GM23338 (cell line): ENCODE results near the gene TSHZ2. TPM values are rescaled to one million over a fixed set of nuclear protein-coding genes. Genes with fewer than 3 reads are reported as not detected.

ENCODE experiments used
- ATAC-seq: fragments of 200-7000 bp; cut with Tn5 transposase; 3 replicates; pipeline ENCODE4 v1.9.1; 2020
- DNase-seq: peaks from one replicate; pipeline ENCODE4 v3.0.0-alpha.2; 2015; ENCODE audit warnings: low spot score
- H2AFZ ChIP-seq: fragments of 200-600 bp; sonication (generic); 2 replicates; pipeline ENCODE4 v1.8.0; 2016; ENCODE audit warnings: antibody characterized with exemption, mild to moderate bottlenecking, moderate library complexity
- H3F3A ChIP-seq: fragments of 200-600 bp; sonication (generic); replicated peaks from 2 replicates; pipeline ENCODE4 v1.8.0; 2017; ENCODE audit warnings: antibody characterized with exemption, mixed run types, low read depth
- H3K27ac ChIP-seq: fragments of 200-600 bp; sonication (generic); 2 replicates; pipeline ENCODE4 v1.6.1; 2016; ENCODE audit warnings: low read depth
- H3K27me3 ChIP-seq: fragments of 200-600 bp; sonication (generic); 2 replicates; pipeline ENCODE4 v1.8.0; 2016; ENCODE audit warnings: mild to moderate bottlenecking, mixed run types, moderate library complexity; ENCODE audit not compliant: insufficient read depth
- H3K36me3 ChIP-seq: fragments of 200-600 bp; sonication (generic); 2 replicates; pipeline ENCODE4 v1.8.0; 2016; ENCODE audit warnings: mild to moderate bottlenecking; ENCODE audit not compliant: insufficient read depth
- H3K4me1 ChIP-seq: fragments of 200-600 bp; sonication (generic); 2 replicates; pipeline ENCODE4 v1.8.0; 2016; ENCODE audit warnings: mild to moderate bottlenecking, moderate library complexity; ENCODE audit not compliant: insufficient read depth
- H3K4me2 ChIP-seq: fragments of 200-600 bp; sonication (generic); 2 replicates; pipeline ENCODE4 v1.7.1; 2017; ENCODE audit warnings: mixed run types
- H3K4me3 ChIP-seq: fragments of 200-600 bp; sonication (generic); 2 replicates; pipeline ENCODE4 v1.6.1; 2016; ENCODE audit warnings: mixed run types
- H3K79me2 ChIP-seq: fragments of 200-600 bp; sonication (generic); replicated peaks from 2 replicates; pipeline ENCODE4 v1.8.0; 2017; ENCODE audit warnings: mild to moderate bottlenecking; ENCODE audit not compliant: insufficient read depth
- H3K9me2 ChIP-seq: fragments of 200-600 bp; sonication (generic); 2 replicates; pipeline ENCODE4 v1.8.0; 2017; ENCODE audit not compliant: insufficient read depth
- H4K20me1 ChIP-seq: fragments of 200-600 bp; sonication (generic); replicated peaks from 2 replicates; pipeline ENCODE4 v1.8.0; 2017; ENCODE audit warnings: mild to moderate bottlenecking; ENCODE audit not compliant: insufficient read depth
- H3K27ac Mint-ChIP-seq: 2 replicates; pipeline ENCODE4 v1.8.0; 2020; ENCODE audit warnings: inconsistent platforms, mild to moderate bottlenecking, moderate library complexity, mixed read lengths
- H3K27me3 Mint-ChIP-seq: 3 replicates; pipeline ENCODE4 v1.8.0; 2022; ENCODE audit warnings: low read depth, mild to moderate bottlenecking, moderate library complexity, mixed read lengths, inconsistent platforms; ENCODE audit not compliant: insufficient read depth, poor library complexity
- H3K36me3 Mint-ChIP-seq: 3 replicates; pipeline ENCODE4 v1.8.0; 2021; ENCODE audit warnings: low read depth, mild to moderate bottlenecking, inconsistent platforms, moderate library complexity, mixed read lengths
- H3K4me1 Mint-ChIP-seq: 3 replicates; pipeline ENCODE4 v1.8.0; 2020; ENCODE audit warnings: mild to moderate bottlenecking, inconsistent platforms, mixed read lengths
- H3K4me3 Mint-ChIP-seq: 3 replicates; pipeline ENCODE4 v1.8.0; 2021; ENCODE audit warnings: moderate library complexity, mild to moderate bottlenecking, inconsistent platforms, mixed read lengths
- H3K9me3 Mint-ChIP-seq: 3 replicates; pipeline ENCODE4 v1.8.0; 2020; ENCODE audit warnings: moderate library complexity, mild to moderate bottlenecking, inconsistent platforms, mixed read lengths
- CREB1 ChIP-seq: fragments of 250-450 bp; sonication (Bioruptor Pico); IDR thresholded peaks from 2 replicates; pipeline ENCODE4 v1.5.0; 2020; ENCODE audit warnings: low read depth, mild to moderate bottlenecking, moderate library complexity
- ETS1 ChIP-seq: IDR thresholded peaks from 2 replicates; pipeline ENCODE4 v1.6.1; 2016; ENCODE audit warnings: antibody characterized with exemption
- EZH2phosphoT487 ChIP-seq: fragments of 200-600 bp; sonication (generic); IDR thresholded peaks from one replicate; pipeline ENCODE4 v1.8.1; 2018; ENCODE audit warnings: antibody characterized with exemption; ENCODE audit not compliant: unreplicated experiment
- NANOG ChIP-seq: IDR thresholded peaks from 2 replicates; pipeline ENCODE4 v1.6.1; 2016; ENCODE audit warnings: antibody characterized with exemption, borderline replicate concordance
- POLR2AphosphoS5 ChIP-seq: IDR thresholded peaks from 2 replicates; pipeline ENCODE4 v1.6.1; 2016; ENCODE audit warnings: antibody characterized with exemption, low read depth
- ZNF114 ChIP-seq: fragments of 250-450 bp; sonication (Bioruptor Pico); IDR thresholded peaks from 2 replicates; pipeline ENCODE4 v1.5.0; 2020; ENCODE audit warnings: mild to moderate bottlenecking, moderate library complexity
- ZNF331 ChIP-seq: fragments of 250-450 bp; sonication (Bioruptor Pico); IDR thresholded peaks from 2 replicates; pipeline ENCODE4 v1.5.0; 2020; ENCODE audit warnings: low read depth, mild to moderate bottlenecking, moderate library complexity
- polyA plus RNA-seq: library from polyadenylated mRNA; unstranded; fragments of >200 nt; fragmentation: Nextera tagmentation; extraction: Ambion mirVana; gene quantifications from 2 replicates; pipeline ENCODE4 v1.2.1, GENCODE V29; 2016
- total RNA-seq: library from RNA; depleted of rRNA; stranded (reverse); fragments of >200 nt; shearing (Covaris generic); gene quantifications from 2 replicates; pipeline ENCODE4 v1.2.3, GENCODE V29; 2014
- TF ChIP-seq, protein P1 (sequence below): IDR thresholded peaks from one replicate; pipeline ENCODE4 v1.6.1; 2018; ENCODE audit warnings: antibody characterized with exemption; ENCODE audit not compliant: unreplicated experiment
- TF ChIP-seq, protein P2 (sequence below), 2 experiments: fragments of 200-600 bp in 1 of 2; sonication (generic) in 1 of 2; conservative IDR thresholded peaks; 2 replicates each; pipeline versions ENCODE4 v1.5.1 to v1.6.1; 2016 to 2017; ENCODE audit warnings: antibody characterized with exemption in 2 of 2, low read depth in 2 of 2, mild to moderate bottlenecking in 2 of 2, moderate library complexity in 1 of 2

TSHZ2 gene
- total and polyA plus RNA-seq, 2 experiments from 2014 or later: 0.49 to 1.3 TPM

DNA sequence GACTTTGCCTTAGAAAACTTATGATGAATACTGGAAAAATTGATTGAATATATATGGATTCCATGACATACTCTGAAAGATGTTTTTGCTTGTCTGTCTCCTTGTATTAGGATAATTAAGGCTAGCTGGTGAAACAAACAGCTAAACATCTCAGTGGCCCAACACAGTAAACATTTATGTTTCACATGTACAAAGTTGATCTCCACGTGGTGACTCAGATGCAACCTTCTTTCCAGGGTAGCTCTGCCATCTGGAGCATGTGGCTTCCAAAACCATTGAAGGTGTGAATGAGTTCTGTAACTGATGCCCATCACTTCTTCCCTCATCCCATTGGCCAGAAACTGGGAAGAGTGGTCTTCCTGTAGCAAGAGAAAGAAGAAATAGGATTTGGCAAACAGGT is 196.3 kb downstream of the TSHZ2 start:
- H4K20me1 ChIP-seq: no peaks in the 10 kb centered on the region
- H3K4me3 ChIP-seq: no peak overlapping the region
- Mint-ChIP-seq H3K4me3 (no peak overlapping the region), H3K27ac (no peak overlapping the region), H3K9me3 (no peaks in the 10 kb centered on the region), H3K36me3 (no peaks in the 10 kb centered on the region), H3K27me3 (peaks cover 3% of the 10 kb centered on the region), H3K4me1 (no peaks in the 10 kb centered on the region)
- no peaks in the 10 kb centered on the region for H3K79me2 ChIP-seq
- H3K4me2 ChIP-seq: no peak overlapping the region
- H3K9me2 ChIP-seq: no peaks in the 10 kb centered on the region
- TF ChIP-seq, protein P1, sequence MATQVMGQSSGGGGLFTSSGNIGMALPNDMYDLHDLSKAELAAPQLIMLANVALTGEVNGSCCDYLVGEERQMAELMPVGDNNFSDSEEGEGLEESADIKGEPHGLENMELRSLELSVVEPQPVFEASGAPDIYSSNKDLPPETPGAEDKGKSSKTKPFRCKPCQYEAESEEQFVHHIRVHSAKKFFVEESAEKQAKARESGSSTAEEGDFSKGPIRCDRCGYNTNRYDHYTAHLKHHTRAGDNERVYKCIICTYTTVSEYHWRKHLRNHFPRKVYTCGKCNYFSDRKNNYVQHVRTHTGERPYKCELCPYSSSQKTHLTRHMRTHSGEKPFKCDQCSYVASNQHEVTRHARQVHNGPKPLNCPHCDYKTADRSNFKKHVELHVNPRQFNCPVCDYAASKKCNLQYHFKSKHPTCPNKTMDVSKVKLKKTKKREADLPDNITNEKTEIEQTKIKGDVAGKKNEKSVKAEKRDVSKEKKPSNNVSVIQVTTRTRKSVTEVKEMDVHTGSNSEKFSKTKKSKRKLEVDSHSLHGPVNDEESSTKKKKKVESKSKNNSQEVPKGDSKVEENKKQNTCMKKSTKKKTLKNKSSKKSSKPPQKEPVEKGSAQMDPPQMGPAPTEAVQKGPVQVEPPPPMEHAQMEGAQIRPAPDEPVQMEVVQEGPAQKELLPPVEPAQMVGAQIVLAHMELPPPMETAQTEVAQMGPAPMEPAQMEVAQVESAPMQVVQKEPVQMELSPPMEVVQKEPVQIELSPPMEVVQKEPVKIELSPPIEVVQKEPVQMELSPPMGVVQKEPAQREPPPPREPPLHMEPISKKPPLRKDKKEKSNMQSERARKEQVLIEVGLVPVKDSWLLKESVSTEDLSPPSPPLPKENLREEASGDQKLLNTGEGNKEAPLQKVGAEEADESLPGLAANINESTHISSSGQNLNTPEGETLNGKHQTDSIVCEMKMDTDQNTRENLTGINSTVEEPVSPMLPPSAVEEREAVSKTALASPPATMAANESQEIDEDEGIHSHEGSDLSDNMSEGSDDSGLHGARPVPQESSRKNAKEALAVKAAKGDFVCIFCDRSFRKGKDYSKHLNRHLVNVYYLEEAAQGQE: no peak
- TF ChIP-seq POLR2AphosphoS5 (no peak), EZH2phosphoT487 (no peak)
- no peak overlapping the region for H3K27ac ChIP-seq
- H3K4me1 ChIP-seq: no peaks in the 10 kb centered on the region
- no peak overlapping the region for H2AFZ ChIP-seq
- no peaks in the 10 kb centered on the region for H3K36me3 ChIP-seq
- no peaks in the 10 kb centered on the region for H3K27me3 ChIP-seq
- no peaks in the 10 kb centered on the region for H3F3A ChIP-seq
- ATAC-seq (no peak), DNase-seq (no peak)

DNA sequence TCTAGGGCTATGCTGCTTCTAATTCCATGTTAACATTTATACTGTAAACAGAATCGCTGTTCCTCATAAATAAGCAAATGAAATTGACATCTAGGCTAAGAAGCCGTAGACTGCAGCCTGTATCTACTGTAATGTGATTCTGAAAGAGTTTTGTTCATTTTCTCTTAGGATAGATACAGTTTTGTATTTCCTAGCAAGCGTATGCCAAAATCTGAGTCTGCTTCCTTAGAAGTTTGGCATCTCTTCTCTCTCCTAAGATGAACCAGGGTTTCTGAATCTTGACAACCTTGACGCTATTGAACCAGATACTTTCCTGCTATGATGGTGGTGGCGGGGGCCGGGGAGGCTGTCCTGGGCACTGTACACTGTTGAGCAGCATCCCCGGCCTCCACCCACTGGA is 198.0 kb downstream of the TSHZ2 start:
- Histone ChIP-seq H3K27me3 (no peaks in the 10 kb centered on the region), H3K36me3 (no peaks in the 10 kb centered on the region), H3K4me2 (no peak overlapping the region), H3F3A (no peaks in the 10 kb centered on the region), H3K27ac (no peak overlapping the region), H3K9me2 (no peaks in the 10 kb centered on the region), H4K20me1 (no peaks in the 10 kb centered on the region), H3K4me3 (no peak overlapping the region), H3K79me2 (no peaks in the 10 kb centered on the region), H3K4me1 (no peaks in the 10 kb centered on the region), H2AFZ (no peak overlapping the region)
- H3K27me3 Mint-ChIP-seq: peaks cover 3% of the 10 kb centered on the region
- no peak overlapping the region for H3K27ac Mint-ChIP-seq
- no peaks in the 10 kb centered on the region for H3K9me3 Mint-ChIP-seq
- no peaks in the 10 kb centered on the region for H3K36me3 Mint-ChIP-seq
- H3K4me3 Mint-ChIP-seq: no peak overlapping the region
- ATAC-seq: no peak
- no peak for DNase-seq
- H3K4me1 Mint-ChIP-seq: no peaks in the 10 kb centered on the region
- TF ChIP-seq POLR2AphosphoS5 (no peak), CREB1 (no peak), ZNF331 (CRISPR knock-in tag) (no peak), ZNF114 (CRISPR knock-in tag) (no peak), NANOG (no peak), ETS1 (no peak)
- TF ChIP-seq, protein P1: no peak
- TF ChIP-seq, protein P2, sequence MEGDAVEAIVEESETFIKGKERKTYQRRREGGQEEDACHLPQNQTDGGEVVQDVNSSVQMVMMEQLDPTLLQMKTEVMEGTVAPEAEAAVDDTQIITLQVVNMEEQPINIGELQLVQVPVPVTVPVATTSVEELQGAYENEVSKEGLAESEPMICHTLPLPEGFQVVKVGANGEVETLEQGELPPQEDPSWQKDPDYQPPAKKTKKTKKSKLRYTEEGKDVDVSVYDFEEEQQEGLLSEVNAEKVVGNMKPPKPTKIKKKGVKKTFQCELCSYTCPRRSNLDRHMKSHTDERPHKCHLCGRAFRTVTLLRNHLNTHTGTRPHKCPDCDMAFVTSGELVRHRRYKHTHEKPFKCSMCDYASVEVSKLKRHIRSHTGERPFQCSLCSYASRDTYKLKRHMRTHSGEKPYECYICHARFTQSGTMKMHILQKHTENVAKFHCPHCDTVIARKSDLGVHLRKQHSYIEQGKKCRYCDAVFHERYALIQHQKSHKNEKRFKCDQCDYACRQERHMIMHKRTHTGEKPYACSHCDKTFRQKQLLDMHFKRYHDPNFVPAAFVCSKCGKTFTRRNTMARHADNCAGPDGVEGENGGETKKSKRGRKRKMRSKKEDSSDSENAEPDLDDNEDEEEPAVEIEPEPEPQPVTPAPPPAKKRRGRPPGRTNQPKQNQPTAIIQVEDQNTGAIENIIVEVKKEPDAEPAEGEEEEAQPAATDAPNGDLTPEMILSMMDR (conservative IDR thresholded peaks at IDR 0.05; ENCODE audit: low read depth in 2 of 2): no peak
